Smooth muscle cell (in vitro differentiated cells): ENCODE data around the gene AEBP1. TPM values are rescaled to one million over a fixed set of nuclear protein-coding genes. Genes with fewer than 3 reads are reported as not detected.

Experiments used
- DNase-seq: peaks from one replicate; lab custom pipeline; 2025; ENCODE audit not compliant: unreplicated experiment; lab: John Stamatoyannopoulos, UW
- H2AFZ ChIP-seq: fragments of 200-600 bp; sonication (generic); 2 replicates; pipeline ENCODE4 v1.6.0; 2016; ENCODE audit warnings: antibody characterized with exemption, low read depth, mild to moderate bottlenecking
- H3F3A ChIP-seq: fragments of 200-600 bp; sonication (generic); 2 replicates; pipeline ENCODE4 v1.6.0; 2017; ENCODE audit warnings: antibody characterized with exemption, low read depth
- H3K27ac ChIP-seq: fragments of 200-600 bp; sonication (generic); 2 replicates; pipeline ENCODE4 v1.5.1; 2016; ENCODE audit warnings: low read depth, mild to moderate bottlenecking
- H3K27me3 ChIP-seq: fragments of 200-600 bp; sonication (generic); 2 replicates; pipeline ENCODE4 v1.6.1; 2016; ENCODE audit warnings: low read depth, mild to moderate bottlenecking
- H3K36me3 ChIP-seq: fragments of 200-600 bp; sonication (generic); 2 replicates; pipeline ENCODE4 v1.5.1; 2016; ENCODE audit warnings: low read depth
- H3K4me1 ChIP-seq: fragments of 200-600 bp; sonication (generic); 2 replicates; pipeline ENCODE4 v1.5.1; 2016; ENCODE audit warnings: low read depth
- H3K4me2 ChIP-seq: fragments of 200-600 bp; sonication (generic); 2 replicates; pipeline ENCODE4 v1.6.0; 2016; ENCODE audit warnings: mild to moderate bottlenecking
- H3K4me3 ChIP-seq: fragments of 200-600 bp; sonication (generic); 2 replicates; pipeline ENCODE4 v1.5.1; 2016; ENCODE audit warnings: mild to moderate bottlenecking
- H3K79me2 ChIP-seq: fragments of 200-600 bp; sonication (generic); 2 replicates; pipeline ENCODE4 v1.6.0; 2016; ENCODE audit warnings: low read depth, mild to moderate bottlenecking
- H3K9ac ChIP-seq: fragments of 200-600 bp; sonication (generic); 2 replicates; pipeline ENCODE4 v1.6.0; 2016; ENCODE audit warnings: low read depth
- H3K9me3 ChIP-seq: fragments of 200-600 bp; sonication (generic); replicated peaks from 2 replicates; pipeline ENCODE4 v1.5.1; 2016; ENCODE audit warnings: low read depth
- H4K20me1 ChIP-seq: fragments of 200-600 bp; sonication (generic); 2 replicates; pipeline ENCODE4 v1.6.0; 2016; ENCODE audit warnings: low read depth
- WGBS: methylation state at CpG from one replicate; pipeline ENCODE4 v1.1.7; 2016; ENCODE audit warnings: low lambda C conversion rate; 5-methylcytosine and 5-hydroxymethylcytosine counted together
- polyA plus RNA-seq: library from polyadenylated mRNA; unstranded; fragments of >200 nt; fragmentation: Nextera tagmentation; extraction: Ambion mirVana; gene quantifications from 2 replicates; pipeline ENCODE4 v1.2.1, GENCODE V29; 2016
- total RNA-seq: library from RNA; depleted of rRNA; stranded (reverse); fragments of >200 nt; gene quantifications from 2 replicates; pipeline ENCODE4 v1.2.3, GENCODE V29; 2014
- TF ChIP-seq, protein P1 (sequence below): fragments of 200-600 bp; sonication (generic); IDR thresholded peaks from 2 replicates; pipeline ENCODE4 v1.5.1; 2017; ENCODE audit warnings: borderline replicate concordance, mild to moderate bottlenecking, antibody characterized with exemption; ENCODE audit not compliant: insufficient read depth, poor library complexity, severe bottlenecking

Gene AEBP1
- total and polyA plus RNA-seq, 2 experiments from 2014 or later = 39.7 to 163 TPM

DNA sequence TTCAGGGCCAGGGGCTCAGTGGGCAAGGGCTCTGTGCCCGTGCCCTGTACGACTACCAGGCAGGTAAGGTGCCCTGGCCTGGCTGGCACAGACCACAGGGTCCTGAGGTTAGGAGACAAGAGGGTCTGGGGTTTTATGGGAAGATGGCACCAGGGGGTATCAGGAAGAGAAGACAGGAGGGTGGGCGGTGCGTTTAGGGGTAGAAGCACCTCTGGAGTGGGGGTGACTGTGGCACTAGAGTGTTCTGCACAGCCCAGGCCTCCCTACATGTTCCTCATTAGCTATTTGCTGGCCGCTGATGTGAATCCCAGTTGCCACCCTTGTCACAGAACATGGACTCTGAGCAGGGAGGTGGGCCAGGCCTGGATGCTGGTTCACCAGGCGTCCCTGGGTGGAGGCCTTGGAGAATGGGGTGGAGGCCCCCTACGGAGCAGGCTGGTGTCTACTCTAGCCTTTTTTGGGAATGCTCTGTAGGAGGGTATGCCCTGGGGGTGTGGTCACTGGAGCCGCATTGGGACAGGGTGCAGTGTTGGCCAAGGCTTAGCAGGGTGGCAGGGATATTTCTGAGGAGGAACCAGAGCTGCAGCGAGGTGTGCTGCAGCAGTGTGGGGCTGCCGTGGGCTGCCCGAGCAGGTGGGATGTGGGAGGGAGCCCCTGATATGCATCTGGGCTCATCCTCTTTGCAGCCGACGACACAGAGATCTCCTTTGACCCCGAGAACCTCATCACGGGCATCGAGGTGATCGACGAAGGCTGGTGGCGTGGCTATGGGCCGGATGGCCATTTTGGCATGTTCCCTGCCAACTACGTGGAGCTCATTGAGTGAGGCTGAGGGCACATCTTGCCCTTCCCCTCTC is 43.8 kb upstream of the AEBP1 start:
- Histone ChIP-seq H4K20me1 (peaks cover 40% of the 10 kb centered on the region), H3K36me3 (peaks cover 6% of the 10 kb centered on the region)
- WGBS = 97% methylated on average over 21 of the region's 21 CpGs

DNA sequence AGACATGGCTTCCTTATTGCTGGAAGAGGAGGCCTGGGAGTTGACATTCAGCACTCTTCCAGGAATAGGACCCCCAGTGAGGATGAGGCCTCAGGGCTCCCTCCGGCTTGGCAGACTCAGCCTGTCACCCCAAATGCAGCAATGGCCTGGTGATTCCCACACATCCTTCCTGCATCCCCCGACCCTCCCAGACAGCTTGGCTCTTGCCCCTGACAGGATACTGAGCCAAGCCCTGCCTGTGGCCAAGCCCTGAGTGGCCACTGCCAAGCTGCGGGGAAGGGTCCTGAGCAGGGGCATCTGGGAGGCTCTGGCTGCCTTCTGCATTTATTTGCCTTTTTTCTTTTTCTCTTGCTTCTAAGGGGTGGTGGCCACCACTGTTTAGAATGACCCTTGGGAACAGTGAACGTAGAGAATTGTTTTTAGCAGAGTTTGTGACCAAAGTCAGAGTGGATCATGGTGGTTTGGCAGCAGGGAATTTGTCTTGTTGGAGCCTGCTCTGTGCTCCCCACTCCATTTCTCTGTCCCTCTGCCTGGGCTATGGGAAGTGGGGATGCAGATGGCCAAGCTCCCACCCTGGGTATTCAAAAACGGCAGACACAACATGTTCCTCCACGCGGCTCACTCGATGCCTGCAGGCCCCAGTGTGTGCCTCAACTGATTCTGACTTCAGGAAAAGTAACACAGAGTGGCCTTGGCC is 43.0 kb upstream of the AEBP1 start:
- H3K4me1 ChIP-seq = peaks cover 6% of the 10 kb centered on the region
- TF ChIP-seq, protein P1, sequence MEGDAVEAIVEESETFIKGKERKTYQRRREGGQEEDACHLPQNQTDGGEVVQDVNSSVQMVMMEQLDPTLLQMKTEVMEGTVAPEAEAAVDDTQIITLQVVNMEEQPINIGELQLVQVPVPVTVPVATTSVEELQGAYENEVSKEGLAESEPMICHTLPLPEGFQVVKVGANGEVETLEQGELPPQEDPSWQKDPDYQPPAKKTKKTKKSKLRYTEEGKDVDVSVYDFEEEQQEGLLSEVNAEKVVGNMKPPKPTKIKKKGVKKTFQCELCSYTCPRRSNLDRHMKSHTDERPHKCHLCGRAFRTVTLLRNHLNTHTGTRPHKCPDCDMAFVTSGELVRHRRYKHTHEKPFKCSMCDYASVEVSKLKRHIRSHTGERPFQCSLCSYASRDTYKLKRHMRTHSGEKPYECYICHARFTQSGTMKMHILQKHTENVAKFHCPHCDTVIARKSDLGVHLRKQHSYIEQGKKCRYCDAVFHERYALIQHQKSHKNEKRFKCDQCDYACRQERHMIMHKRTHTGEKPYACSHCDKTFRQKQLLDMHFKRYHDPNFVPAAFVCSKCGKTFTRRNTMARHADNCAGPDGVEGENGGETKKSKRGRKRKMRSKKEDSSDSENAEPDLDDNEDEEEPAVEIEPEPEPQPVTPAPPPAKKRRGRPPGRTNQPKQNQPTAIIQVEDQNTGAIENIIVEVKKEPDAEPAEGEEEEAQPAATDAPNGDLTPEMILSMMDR = no peak
- H3K9me3 ChIP-seq = no peaks in the 10 kb centered on the region
- no peak overlapping the region for H3K27ac ChIP-seq
- no peaks in the 10 kb centered on the region for H3K36me3 ChIP-seq
- H3K79me2 ChIP-seq = no peaks in the 10 kb centered on the region
- no peak for DNase-seq
- WGBS = 97% methylated on average over 8 of the region's 8 CpGs
- H4K20me1 ChIP-seq = peaks cover 32% of the 10 kb centered on the region
- no peak overlapping the region for H3K4me3 ChIP-seq
- no peaks in the 10 kb centered on the region for H3F3A ChIP-seq
- H3K27me3 ChIP-seq = no peaks in the 10 kb centered on the region
- H2AFZ ChIP-seq = no peak overlapping the region
- H3K9ac ChIP-seq = no peak overlapping the region
- no peak overlapping the region for H3K4me2 ChIP-seq

More for the DNA sequence above, 43.8 kb upstream of the AEBP1 start:
- Histone ChIP-seq H3F3A (no peaks in the 10 kb centered on the region), H3K4me3 (no peak overlapping the region), H3K9me3 (no peaks in the 10 kb centered on the region), H3K27ac (no peak overlapping the region), H3K79me2 (peaks cover 3% of the 10 kb centered on the region), H3K27me3 (no peaks in the 10 kb centered on the region), H2AFZ (no peak overlapping the region), H3K9ac (no peak overlapping the region), H3K4me1 (peaks cover 2% of the 10 kb centered on the region), H3K4me2 (no peak overlapping the region)
- DNase-seq = no peak
- TF ChIP-seq, protein P1 = no peak

DNA sequence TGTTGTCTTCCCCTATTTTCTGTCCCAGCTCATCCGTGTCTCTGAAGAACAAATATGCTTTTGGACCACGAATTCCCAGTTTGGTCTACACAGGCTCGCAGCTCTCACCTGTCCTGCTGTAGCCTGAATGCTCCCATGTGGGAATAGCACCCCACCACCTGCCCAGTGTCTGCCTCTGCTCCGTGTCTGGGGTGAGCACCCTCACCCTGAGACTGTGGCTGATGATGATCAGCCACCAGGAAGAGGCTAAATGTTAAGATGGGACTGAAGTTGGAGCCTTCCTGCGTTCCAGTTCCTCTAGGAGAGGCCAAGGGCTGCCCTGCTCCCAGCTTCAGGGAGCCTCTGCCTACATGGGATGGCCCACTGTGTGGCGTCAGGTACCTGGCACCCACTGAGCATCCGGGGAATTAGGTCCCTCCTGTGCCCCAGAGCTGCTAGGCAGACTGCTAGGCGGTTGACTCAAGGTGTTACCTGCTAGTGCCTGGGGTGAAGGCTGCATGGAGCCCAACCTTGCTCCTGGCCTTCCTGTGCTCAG is 42.4 kb upstream of the AEBP1 start:
- TF ChIP-seq, protein P1 = no peak
- 96% methylated on average over 8 of the region's 8 CpGs for WGBS
- Histone ChIP-seq H3K4me1 (peaks cover 6% of the 10 kb centered on the region), H3K9ac (no peak overlapping the region), H3K4me2 (no peak overlapping the region), H3K79me2 (no peaks in the 10 kb centered on the region), H3K9me3 (no peaks in the 10 kb centered on the region), H3K36me3 (no peaks in the 10 kb centered on the region), H3K4me3 (no peak overlapping the region), H3F3A (no peaks in the 10 kb centered on the region), H4K20me1 (peaks cover 26% of the 10 kb centered on the region), H3K27me3 (no peaks in the 10 kb centered on the region), H2AFZ (no peak overlapping the region), H3K27ac (no peak overlapping the region)
- no peak for DNase-seq
